SU-DHL-6 (cell line): ENCODE measurements around the gene GPR42.

Experiments
- CTCF ChIP-seq: fragments of 200-600 bp; sonication (generic); IDR thresholded peaks from one replicate; pipeline ENCODE4 v1.5.1; 2017; ENCODE audit warnings: antibody characterized with exemption, mild to moderate bottlenecking, low read length, moderate library complexity; ENCODE audit not compliant: insufficient read depth, poor library complexity, severe bottlenecking
- EZH2phosphoT487 ChIP-seq: fragments of 200-600 bp; sonication (generic), shearing (Covaris generic); conservative IDR thresholded peaks from 2 replicates; pipeline ENCODE4 v1.6.1; 2018; ENCODE audit warnings: mild to moderate bottlenecking, antibody characterized with exemption, low read length, moderate library complexity, mixed read lengths

- no peak for TF ChIP-seq CTCF
- no peak for TF ChIP-seq EZH2phosphoT487
Measured at GRCh38 chr19:35363001-35363590, 7.8 kb upstream of the GPR42 start.
